ENCODE data around the gene ARL15. TPM values are rescaled to one million over a fixed set of nuclear protein-coding genes. Genes with fewer than 3 reads are reported as not detected.

ARL15 gene
- total and polyA plus RNA-seq, 9 of the 15 experiments (the other 6 are each of a cell fraction or from before 2014, with no cell fraction given) = 18.5 to 80.4 (median 57.0) TPM

GRCh38 chr5:54180630-54181031 lies 129.7 kb downstream of the ARL15 start (continued):
- TF ChIP-seq AFF1 (IDR thresholded peaks at IDR 0.05; ENCODE audit: low read depth in 1 of 2, partially characterized antibody in 2 of 2) = no peak
- TF ChIP-seq IRF9 (tag; IDR thresholded peaks at IDR 0.05) = no peak
- TF ChIP-seq MCM3 (IDR thresholded peaks at IDR 0.05) = no peak
- no peak for TF ChIP-seq ADNP (tag; IDR thresholded peaks at IDR 0.05)
- no peak for TF ChIP-seq SNRNP70 (optimal IDR thresholded peaks at IDR 0.05; ENCODE audit: low read depth, low read length)
- TF ChIP-seq ZNF785 (CRISPR knock-in tag; IDR thresholded peaks at IDR 0.05) = no peak
- TF ChIP-seq ELF4 (CRISPR knock-in tag; IDR thresholded peaks at IDR 0.05) = no peak
- TF ChIP-seq EZH2 (IDR thresholded peaks at IDR 0.05; ENCODE audit: borderline replicate concordance, low read depth, low read length) = no peak
- TF ChIP-seq HMGN3 (IDR thresholded peaks at IDR 0.05; ENCODE audit: borderline replicate concordance, extremely low read depth, insufficient read length, low read depth, low read length) = no peak
- no peak for TF ChIP-seq TGIF2 (CRISPR knock-in tag; IDR thresholded peaks at IDR 0.05)
- no peak for TF ChIP-seq BCL6 (CRISPR knock-in tag; IDR thresholded peaks at IDR 0.05)
- no peak for TF ChIP-seq ILF3 (IDR thresholded peaks at IDR 0.05; ENCODE audit: borderline replicate concordance)
- TF ChIP-seq RAD21 (CRISPR knock-in tag; conservative IDR thresholded peaks at IDR 0.05 in 1 of 2, IDR thresholded peaks at IDR 0.05 in 1 of 2) = no peak

Measured in K562 (cell line).